GM19238 (cell line): ENCODE measurements around the gene MARK2.
A peak's percentile ranks its signal among the peaks of the same experiment; 100 is the strongest.

ENCODE experiments used
- DNase-seq: peaks from one replicate; pipeline ENCODE4 v3.0.0; 2011; ENCODE audit warnings: low spot score; ENCODE audit not compliant: insufficient read length

MARK2 gene

GRCh38 chr11:63920126-63920938 lies 81.4 kb downstream of the MARK2 start:
- no peak for DNase-seq

DNA sequence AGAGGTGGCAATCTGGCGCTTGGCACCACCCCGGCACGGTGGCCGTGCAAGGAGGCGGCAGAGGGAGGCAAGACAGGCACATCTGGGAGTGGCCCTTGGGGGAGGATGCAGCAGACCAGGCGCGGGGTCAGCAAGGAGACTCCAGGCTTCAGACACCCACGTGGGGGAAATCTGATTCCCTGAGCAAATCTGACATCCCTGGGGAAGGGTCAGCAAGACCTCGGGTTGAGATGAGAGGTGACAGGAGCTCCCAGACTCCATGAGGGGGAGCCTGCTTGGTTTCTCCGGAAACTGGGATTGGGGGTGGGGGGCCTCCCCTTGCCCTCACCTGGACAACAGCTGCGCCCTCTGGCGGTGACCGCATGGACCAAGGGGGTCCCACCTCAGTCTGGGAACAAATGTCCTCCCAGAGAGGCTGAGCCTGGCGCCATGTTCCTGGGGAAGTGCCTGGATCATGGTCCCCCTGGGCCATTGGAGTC lies 82.1 kb downstream of the MARK2 start:
- DNase-seq = no peak

- DNase-seq = no peak
Observed at GRCh38 chr11:63922673-63923192, 83.8 kb downstream of the MARK2 start.

DNA sequence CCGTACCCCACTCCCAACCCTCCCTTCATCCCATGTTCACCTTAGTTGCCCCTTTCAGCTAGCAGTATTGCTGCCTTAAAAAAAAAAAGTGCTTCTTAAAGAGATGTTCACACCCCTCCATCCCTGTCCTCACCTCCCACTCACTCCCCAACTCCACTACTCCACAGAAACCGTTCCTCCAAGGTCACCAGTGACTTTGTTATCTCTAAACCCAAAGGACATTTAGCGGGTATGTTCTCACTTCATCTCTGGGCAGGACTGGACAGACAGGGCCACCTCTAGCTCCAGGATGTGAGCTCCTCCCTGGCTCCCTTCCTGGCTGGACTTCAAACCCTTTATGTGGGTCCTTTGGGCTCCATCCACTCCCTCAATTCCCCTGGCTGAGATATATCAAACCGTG lies 84.4 kb downstream of the MARK2 start:
- DNase-seq = no peak

GRCh38 chr11:63929616-63930015 lies 90.7 kb downstream of the MARK2 start:
- DNase-seq = no peak

GRCh38 chr11:63931045-63931444 lies 92.1 kb downstream of the MARK2 start:
- DNase-seq = no peak

DNA sequence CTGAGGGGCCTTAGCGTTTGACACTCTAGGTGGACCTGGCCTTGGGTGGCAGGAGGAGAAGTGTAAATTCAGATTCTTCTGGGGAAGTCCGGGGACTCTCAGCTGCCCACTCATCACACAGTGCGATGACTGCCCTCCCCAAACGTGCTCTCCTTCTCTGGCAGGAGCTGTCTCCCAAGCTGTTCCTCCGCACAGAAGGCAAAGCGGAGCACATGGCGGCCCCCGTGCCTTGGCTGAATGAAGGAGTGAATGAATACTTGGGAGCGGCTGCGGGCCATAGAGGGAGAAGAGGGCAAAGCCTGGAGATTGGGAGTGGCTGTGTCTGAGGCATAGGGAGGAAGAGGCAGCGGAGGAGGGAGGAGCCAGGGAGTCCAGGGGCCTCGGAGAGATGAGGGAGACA lies 93.0 kb downstream of the MARK2 start:
- DNase-seq = no peak

DNA sequence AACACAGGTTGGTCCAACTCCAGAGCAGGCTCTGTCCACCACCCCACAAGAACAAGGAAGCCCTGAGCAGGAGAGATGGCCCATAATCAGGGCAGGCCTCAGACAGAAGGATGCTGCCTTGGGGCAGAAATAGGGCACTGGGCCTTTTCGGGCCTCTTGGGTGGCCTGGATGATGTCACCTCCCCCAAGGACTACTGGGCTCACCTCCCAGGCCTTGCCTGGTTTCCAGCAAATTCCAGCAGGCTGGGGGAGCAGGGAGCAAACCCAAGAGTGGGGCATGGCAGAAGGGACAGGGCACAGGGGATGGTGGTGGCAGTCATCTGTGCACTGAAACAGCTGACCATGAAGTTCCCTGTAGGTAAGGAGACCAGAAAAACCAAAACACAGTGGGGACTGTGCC lies 94.5 kb downstream of the MARK2 start:
- DNase-seq = no peak

DNA sequence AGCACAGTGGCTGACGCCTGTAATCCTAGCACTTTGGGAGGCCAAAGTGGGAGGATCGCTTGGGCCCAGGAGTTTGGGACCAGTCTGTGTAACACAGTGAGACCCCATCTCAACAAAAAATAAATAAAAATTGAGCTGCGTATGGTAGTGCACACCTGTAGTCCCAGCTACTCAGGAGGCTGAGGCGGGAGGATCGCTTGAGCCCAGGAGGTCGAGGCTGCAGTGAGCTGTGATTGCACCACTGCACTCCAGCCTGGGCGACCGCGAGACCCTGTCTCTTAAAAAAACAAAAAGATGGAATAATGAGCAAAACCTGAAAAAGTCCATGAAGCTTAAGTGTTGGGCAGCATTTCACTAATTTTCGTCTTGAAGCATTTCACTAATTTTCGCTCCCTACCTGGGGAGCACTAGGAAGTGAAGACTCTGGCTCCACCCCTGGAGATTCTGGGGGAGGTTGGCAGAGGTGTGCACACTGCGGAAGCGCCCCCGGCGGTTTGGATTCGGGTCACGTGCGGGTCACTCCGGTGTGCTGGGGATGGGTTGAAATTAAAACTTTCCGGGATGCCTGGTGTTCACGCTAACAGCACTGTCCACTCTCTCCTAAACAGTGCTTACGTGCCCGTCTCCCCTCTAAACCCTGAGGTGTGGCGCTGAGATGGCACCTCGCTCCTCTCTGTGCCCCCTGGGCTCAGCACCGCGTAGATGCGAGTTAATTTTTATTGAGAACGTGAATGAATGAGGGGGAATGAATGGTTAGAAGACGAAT lies 99.0 kb downstream of the MARK2 start:
- no peak for DNase-seq

DNA sequence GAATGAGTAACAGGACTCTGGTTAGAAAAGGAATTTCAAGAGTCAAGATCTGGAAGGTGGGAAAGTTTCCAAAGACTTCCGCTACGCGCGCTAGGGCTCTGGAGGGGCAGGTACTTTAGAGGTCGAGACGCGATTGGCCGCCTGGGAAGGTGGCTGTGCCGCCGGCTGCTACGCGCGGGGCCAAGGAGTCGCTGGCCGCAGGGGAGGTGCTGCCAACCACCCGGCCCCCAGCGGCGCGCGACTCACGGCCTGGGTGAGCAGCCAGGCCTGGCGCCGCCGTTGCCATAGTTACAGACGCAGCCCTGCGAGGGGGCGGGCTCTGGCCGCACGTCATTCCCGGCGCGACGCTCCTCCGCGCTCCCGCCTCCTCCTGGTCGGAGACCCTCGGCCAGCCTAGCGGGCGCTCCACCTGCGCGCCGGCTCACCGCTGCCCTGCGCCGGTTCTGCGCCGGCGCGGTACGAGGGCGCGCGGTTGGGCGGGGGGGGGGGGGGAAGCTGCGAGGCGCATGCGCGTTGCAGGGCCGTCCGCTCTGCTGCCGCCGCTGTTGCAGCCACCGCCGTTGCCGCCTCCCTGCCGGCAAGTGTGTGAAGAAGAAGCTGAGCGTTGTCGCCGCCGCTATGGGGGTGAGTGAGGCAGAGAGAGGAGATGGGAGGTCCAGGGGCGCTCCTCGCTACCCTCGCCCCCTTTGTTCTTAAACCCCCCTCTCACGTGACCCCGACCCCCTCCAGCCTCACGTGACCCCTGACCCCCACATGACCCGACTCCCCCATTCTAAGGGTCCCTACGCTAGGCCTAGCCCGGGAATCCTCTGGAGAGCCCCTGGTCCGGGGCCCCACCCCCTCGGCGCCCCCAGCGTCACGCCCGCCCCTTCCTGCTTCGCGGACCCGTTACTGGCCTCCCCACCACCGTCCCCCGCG lies 99.8 kb downstream of the MARK2 start, which contains the start of gene NAA40:
Gene NAA40, plus strand, starts transcription at position 524 of the 918 bp plus-strand sequence. Its CDS starts 95 bp downstream, at position 619.
- DNase-seq = peak; percentile 96

DNA sequence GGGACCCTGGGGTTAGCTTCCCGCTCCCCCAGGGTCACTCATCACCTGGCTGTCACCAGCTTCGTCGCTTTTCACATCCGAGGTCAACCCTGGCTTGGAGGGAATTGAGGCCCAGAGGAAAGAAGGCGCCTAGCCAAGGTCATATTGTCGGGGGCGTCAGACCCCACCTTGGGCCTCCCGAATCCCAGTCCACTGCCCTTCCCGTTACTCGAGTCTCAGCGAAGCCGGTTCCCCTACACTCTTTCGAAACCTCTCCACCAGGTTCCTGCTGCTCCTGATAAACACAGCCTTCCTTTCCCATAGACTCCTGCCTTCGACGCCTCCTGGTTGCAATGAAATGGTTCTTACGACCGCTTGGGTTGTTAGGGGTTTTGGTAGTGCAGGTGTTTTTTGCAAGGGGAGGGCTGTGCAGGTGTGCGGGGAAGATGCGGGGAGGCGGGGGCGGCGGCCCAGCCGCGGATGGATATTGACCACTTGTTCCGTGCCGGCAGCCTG lies 100.5 kb downstream of the MARK2 start:
- DNase-seq = no peak

DNA sequence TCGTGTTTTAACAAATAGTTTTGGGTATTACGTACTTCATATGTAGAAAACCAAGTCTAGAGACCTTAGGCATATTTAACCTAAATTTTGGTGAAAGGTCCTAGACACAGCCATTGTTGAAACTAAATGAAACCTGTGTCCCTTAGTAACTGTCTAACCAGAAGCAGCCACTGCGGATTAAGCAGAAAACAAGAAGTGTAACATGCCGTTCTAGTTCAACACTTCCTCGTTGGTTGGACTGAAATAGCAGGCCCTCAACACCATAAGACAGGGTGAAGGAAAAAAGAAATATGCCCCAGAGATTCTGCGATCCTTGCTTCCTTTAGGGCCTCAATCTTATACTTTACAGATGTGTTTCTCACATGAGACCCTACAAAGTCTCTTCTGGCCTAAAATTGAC lies 101.9 kb downstream of the MARK2 start:
- DNase-seq = no peak

DNA sequence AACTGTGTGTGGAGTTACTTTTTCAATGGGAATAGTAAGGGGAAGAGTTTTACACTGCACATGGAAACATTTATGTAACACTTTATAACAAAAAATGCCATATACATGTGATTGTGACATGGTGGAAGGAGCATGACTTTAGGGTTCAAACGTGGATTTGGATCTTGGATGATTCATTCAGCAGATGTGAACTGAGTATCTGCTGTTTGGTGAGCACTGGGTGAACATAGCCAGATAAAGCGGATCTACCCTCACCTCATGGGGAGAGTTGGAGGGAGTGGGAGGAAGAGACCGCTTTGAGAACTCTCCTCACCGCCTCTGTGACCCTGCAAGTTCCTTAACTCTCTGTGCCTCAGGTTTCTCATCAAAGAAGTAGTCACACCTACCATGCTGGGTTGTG lies 103.0 kb downstream of the MARK2 start:
- no peak for DNase-seq

- DNase-seq = no peak
Observed at GRCh38 chr11:63942803-63943202, 103.9 kb downstream of the MARK2 start.

DNA sequence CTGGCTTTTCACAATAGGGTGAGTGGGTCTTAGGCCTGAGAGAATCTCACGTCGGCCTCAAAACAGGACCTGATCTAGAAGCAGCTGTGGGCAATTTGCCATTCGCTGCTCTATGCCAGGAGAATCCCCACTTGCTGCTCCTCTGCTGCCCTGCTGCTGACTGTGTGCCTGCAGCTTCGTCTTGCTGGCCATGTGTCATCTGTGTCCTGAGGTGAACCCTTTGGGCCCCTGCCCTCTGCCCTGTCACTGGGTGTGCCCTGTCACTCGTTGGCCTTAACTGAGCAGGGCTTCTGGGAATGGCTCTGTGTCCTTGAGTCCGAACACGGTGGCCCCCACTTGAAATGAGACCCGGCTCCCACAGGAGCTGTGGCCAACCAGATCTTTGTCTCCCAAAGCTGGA lies 106.1 kb downstream of the MARK2 start:
- DNase-seq = no peak

GRCh38 chr11:63945477-63946163 lies 106.7 kb downstream of the MARK2 start:
- no peak for DNase-seq

GRCh38 chr11:63951779-63952536 lies 113.0 kb downstream of the MARK2 start:
- DNase-seq = no peak

GRCh38 chr11:63952570-63952969 lies 113.7 kb downstream of the MARK2 start:
- DNase-seq = no peak

GRCh38 chr11:63958008-63958407 lies 119.1 kb downstream of the MARK2 start:
- no peak for DNase-seq
